GM12892 (cell line): ENCODE results near the gene PAFAH2.

Source experiments
- POLR2A ChIP-seq: IDR thresholded peaks from 2 replicates; pipeline ENCODE4 v1.6.1; 2011; ENCODE audit warnings: low read depth, low read length, control low read depth
- POLR2AphosphoS5 ChIP-seq: IDR thresholded peaks from 2 replicates; pipeline ENCODE4 v1.6.1; 2011; ENCODE audit warnings: low read depth, low read length, control low read depth

- TF ChIP-seq POLR2A (no peak), POLR2AphosphoS5 (no peak)
Observed at GRCh38 chr1:26044971-26045721, 47.3 kb upstream of the PAFAH2 start.
